HG02759 (cell line): ENCODE data around the gene CTDNEP1.
"Not testable (repeated sequence)": the region's sequence is repeated elsewhere in the genome, so short reads cannot be mapped to it uniquely, and the experiment has no call there.

ENCODE experiments used
- ATAC-seq: cut with Tn5 transposase; IDR thresholded peaks from one replicate; pipeline ENCODE4 v1.9.1; 2021; ENCODE audit warnings: mild to moderate bottlenecking, moderate library complexity; ENCODE audit not compliant: unreplicated experiment

CTDNEP1 gene

DNA sequence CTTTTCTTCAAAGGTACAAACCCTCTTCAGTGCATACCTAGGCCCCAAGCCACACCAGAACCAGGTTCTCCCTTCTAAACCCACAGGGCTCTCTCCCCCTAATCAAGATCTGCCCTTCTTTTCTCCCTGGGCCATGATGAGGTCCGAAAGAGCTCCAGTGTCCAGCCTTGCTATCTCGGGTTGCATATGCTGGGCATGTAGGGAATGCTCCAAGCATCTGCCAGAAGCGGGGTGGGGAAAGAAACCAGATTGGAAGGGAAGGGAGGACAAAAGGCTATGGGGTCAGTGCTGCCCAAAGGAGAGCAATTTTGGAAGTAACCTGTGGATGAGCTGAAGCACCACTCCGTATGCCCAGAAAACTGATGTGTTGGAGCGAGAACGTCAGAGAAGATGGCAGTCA is 2.3 kb downstream of the CTDNEP1 start:
- no peak for ATAC-seq

DNA sequence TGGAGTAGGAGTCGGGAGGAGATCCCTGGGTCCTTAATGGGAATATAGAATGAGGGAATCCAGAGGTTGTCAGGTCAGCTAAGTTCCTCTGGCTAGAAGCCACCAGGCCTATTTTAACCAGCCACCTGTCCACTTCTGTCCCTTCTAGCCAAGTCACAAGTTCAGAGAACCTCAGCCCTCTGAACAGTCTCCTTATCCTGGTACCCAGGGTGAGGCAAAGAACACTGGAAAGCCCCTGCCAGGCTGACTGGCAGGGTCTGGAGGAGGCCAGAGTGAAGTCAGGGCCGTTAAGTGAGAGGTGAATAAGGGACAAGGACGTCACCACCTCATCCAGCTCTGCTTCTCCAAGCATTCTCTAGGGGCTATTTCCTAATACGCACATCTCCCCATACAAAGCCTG is 2.7 kb downstream of the CTDNEP1 start:
- no peak for ATAC-seq

DNA sequence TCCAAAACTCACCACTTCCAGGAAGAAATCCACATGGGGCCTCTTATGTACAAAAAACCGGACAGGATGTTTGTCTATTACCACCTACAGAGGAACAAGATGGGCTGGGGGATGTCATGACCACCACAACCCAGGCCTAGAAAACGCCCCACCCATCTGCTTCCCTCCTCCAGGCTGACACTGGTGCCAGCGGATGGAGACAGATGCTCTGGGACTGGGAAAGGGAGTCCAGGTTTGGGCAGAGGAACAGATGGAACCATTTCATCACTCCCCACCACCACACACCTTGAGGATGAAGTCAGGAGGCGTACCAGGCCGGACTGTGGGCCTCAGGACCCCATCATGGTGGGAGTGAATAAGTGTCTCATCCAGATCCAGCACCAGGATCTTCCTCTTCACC is 4.8 kb downstream of the CTDNEP1 start:
- ATAC-seq = no peak

DNA sequence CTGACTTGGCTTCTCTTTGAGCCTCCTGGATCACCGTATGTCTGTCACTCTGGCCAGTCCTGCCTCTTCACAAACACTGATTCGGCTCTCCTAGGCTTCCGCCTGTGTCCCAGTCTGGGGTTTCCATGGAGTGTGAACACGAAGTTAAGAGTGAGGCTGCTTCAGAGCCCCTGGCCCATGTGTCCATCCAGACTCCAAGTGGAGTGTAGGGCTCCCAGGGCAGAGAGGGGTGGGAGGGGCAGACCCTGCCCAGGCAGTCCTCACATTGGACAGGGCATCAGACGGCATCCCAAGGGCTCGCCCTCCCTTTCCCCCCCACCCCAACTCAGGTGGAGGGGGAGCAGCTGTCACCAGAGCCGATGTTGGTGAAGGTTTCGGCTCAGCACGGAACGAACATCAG is 7.7 kb downstream of the CTDNEP1 start:
- ATAC-seq = not testable (repeated sequence)

DNA sequence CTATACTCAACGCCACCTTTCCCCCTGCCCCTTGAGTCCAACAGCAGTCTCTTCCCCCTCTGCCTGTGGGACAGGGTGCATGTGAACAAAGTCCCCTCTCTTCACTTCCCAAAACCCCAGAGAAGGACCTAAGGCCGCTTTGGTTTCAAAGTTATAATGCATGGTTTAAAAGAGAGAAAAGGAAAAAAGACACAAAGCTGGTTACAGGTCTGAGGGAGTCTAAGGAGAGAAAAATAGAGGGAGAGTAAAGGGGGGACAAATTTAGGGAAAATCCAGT is 8.1 kb downstream of the CTDNEP1 start:
- no peak for ATAC-seq

DNA sequence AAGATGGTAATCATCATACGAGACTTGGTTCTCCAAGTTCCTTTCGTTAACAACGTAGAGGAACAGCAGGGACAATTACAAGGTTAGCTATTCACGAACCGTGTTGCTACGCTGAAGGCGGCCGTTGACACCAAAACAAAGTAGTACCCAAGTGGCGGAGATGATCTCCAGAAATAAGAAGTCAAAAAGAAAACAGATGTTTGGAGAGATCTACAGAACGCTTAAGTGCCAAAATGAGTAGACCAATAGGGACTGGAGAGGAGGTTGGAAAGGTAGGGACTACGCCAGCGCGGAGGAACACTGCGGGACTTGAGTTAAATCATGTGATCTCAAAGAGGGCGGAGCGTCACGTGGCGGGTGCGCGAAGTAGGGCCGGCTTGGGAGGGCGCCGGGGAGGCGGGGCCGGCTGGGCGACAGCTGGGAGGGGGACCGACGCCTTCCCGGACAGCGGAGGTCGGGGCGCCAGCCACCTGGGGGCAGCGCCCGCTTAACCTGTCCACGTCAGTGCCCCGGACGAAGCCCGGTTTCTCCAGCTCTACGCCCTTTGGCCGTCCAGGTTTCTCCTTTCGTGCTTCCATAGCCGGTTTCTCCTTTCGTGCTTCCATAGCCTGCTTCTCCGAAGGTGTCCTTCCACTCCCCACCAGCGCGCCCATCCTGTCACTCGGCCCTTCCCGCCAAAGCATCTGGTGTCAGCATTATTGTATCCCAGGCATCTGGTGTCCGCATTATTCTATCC is 8.6 kb downstream of the CTDNEP1 start:
- peak; percentile 46 for ATAC-seq

DNA sequence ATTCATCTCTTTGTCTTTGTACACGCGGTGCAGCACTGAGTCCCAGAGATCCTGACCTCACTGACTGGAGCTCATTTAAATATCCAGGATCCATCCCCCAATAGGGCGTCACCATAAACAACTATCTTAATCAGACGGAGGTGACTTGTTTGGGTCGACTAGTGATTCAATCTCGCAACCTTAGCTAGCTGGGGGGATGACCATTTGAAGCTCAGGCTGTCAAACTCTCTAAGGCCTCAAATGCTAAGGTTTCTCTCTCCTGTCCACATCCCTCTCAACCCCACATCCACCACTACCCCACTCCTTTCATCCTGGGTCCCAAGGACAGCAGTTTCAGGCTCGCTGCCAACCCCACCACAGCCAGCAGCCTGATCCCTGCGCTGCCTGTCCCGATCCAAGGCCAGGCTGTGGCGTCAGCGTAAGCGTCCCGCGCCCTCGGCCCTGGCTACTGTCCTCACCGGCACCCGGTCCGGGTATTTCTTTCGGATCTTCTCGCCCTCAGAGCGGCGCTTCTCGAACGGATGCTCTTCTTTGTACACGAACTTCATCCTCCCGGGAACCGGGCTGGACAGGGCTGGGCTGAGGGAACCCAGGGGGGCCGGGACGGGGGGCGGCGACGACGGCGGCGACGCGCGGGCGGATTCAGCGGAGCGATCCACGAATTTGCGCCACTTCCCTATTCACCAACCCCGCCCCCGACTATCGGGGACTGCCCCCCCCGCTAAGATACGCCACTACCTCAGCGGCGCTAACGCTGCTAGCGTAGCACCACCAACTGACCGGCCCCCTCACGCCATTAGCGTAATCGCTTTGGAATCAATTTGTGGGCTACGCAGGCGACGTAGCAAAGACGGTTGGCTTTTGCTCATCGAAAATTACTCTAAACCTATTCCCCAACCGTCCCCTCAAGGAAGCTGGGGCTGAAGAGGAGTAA is 9.5 kb downstream of the CTDNEP1 start, which contains the start of gene GABARAP:
TSS of gene GABARAP (minus strand) at position 667 of the 934 bp plus-strand sequence. CDS start at position 548, 119 bp downstream.
- peak; percentile 35 for ATAC-seq

DNA sequence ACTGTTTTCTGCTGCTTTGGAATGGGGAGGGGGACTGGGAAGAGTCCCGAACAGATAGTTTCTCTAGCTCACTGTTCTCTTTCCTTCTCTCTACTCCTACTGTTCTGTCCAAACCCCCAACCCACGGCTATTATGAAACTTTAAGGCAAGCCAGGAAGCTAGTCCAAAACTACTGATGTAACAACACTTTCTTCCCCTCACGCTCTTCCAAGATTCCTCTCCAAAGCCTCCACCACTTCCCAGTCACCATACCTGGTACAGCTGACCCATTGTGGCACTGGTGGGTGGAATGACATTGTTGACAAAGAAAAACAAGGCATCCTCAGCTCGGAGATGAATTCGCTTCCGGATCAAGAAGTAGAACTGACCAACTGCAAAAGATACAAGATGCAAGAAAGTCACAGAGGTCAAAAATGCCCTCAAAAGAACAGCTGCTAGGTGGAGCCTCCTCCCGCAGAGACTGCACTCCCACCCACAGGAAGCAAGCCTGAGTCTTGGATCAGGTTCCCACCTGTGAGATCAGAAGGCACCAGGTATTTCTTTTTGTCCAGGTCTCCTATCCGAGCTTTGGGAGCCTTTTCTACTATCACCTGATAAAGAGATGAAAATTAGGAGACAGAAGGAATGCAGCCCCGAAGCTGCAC is 10.3 kb downstream of the CTDNEP1 start:
- ATAC-seq = no peak

DNA sequence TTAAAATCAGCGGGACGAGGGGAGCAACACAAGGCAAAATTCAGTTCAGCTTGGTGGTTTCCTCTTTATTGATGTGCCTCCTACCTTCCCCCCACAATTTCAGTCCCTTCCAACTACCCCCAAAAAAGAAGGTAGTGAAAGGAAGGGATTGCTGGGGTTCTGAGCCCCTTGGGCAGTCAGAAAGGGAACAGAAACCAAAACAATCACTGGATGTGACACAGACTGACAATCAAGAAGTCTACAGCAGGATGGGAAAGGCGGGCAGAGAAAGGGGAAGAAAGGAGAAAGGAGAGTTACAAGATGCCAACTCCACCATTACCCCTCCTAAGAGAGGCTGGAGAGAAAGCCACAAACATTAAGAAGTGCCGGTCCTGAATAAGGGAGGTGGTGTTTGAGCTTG is 11.2 kb downstream of the CTDNEP1 start:
- no peak for ATAC-seq

DNA sequence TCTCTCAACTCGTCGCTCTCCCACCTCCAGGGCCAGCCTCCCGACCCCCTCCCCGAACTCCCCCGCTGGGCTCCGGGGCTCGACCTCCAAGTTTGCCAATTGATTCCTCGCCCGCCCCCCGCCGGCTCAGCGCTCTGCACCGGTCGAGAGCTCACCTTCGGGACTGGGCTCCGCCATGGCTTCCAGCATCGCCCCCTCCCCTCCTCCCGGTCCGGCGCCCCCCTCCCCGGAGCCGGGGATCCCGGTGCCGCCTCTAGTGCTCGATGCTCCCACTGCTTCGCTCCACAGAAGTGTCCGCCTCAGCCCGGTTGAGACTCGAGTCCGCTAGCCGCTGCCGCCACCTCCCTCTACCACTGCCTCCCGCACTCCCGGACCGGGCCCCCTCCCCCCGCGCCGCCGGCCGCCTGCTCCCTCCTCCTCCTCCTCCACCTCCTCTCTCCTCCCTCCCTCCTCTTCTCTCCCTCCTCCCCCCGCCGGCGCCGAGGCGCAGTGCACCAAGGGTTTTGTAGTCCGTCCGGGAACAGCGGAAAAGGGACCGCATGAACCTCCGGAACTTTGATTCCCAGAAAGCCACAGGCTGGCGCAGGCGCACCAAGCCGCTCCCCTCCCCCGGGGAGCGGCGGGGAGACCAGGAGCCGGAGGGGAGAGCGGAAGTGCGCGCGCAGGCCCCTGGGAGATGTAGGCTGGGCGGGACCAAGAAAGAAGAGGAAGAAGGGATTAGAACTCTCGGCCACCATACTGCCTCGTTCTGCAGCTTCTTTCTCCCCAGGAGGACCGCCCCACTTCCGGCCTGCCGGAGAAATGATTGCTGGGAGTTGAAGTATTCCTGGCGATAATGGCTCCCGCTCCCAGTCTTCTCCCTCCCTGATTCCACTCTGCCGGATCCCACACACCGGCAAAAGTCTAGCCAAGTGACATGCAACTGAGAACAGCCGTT is 12.2 kb downstream of the CTDNEP1 start, which contains the start of gene PHF23:
TSS of gene PHF23 (minus strand) at position 367 of the 937 bp plus-strand sequence. CDS start at position 189, 178 bp downstream.
- peak; percentile 52 for ATAC-seq

DNA sequence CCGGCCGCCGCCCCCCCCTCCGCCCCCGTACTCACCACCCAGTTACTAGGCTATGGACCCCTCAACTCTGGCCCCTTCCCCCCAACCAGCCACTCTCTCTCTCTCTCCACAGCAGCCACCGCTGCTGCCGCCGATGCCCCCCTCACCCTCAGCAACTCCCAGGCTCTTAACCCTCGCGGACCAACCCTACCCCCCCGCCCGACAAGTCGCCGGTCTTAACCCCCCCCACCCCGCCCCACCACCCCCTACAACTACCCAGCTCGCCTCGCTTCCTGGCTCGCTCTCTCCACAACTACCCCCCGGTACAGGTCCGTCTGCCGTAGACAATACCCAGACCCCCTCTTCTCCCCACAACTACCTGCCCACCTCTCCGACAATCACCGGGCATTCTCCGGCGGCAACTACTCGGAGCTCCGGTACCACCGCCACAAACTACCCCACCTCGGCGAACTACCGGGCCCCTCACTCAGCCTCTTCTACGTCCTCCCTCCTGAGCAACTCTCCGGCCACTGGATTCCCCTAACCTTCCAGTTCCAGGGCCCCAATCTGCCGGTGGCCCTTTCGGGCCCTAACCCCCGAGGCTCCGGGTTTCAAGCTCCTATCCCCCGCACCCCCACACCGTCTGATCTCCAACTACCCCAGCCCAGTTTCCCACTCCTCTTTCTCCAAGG is 13.0 kb downstream of the CTDNEP1 start:
- ATAC-seq = no peak

DNA sequence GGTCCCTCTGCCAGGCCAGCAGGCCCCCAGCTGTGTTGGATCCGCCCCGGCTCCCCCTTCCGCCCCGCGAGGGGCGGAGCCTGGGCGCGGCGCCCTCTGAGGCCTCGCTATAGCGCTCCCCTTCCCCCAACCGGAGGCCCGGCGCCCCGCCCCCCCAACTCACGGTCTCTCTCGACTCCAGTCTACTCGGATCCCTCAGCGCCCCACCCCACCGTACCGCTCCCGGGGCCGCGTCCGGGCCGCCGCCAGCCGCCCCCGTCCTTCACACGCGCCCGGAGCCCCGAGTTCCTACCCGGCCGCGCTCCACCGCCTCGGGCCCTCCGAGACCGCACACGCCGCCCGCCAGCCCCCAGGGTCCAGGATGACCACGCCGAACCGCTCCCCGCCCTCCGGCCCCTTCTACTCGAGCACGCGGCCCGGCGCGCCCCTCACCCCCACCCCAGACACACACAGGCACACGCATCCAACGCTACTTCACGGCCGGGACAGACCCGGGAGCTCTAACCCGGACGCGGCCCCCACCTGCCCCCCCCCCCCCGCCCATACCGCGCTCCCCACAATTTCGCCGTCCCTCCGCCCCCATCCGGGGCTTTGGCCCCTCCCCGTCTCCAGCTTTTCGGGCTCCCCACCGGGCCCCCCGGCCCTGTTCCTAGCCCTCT is 13.6 kb downstream of the CTDNEP1 start:
- ATAC-seq = no peak

DNA sequence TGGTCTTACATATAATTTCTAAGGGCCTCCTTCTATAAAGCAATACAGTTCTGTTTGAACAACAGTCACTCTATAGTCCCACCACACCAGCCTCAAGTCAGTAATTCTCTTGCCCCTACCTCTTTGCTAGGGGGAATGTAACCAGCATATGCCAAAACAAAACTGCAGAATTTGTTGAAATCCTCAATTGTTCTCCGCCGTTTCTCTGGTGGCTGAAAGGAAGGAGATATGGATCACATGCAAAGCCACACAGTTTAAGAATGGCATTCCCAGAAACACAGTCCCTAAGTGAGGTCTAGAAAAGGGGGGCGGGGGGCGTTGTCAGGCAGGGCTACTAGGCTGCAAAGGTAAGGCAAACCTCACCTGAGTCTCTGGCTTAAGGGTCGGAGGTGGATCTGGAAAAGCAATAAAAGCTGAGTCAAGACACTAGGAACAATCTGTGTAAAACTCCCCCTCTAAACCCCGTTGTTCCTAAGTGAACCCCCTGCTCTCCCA is 14.2 kb downstream of the CTDNEP1 start:
- ATAC-seq = no peak

DNA sequence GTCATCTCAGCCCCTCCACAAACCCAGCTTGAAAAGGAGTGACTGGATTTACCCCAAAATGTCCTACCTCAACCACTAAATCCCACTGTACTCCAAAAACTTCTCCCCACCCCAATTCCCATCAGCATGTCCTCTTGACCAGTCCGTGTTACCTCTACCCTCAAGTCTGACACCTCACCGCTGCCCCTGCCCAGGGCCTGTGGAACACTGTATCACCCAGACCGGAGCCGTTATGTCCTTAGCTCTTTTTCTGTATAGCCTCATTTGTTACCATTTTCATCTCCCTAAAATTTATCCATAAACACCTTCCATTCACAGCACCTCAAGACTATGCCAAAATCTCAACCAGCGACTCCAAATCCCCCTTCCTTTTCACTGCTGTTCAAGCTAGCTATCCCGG is 14.7 kb downstream of the CTDNEP1 start:
- no peak for ATAC-seq

DNA sequence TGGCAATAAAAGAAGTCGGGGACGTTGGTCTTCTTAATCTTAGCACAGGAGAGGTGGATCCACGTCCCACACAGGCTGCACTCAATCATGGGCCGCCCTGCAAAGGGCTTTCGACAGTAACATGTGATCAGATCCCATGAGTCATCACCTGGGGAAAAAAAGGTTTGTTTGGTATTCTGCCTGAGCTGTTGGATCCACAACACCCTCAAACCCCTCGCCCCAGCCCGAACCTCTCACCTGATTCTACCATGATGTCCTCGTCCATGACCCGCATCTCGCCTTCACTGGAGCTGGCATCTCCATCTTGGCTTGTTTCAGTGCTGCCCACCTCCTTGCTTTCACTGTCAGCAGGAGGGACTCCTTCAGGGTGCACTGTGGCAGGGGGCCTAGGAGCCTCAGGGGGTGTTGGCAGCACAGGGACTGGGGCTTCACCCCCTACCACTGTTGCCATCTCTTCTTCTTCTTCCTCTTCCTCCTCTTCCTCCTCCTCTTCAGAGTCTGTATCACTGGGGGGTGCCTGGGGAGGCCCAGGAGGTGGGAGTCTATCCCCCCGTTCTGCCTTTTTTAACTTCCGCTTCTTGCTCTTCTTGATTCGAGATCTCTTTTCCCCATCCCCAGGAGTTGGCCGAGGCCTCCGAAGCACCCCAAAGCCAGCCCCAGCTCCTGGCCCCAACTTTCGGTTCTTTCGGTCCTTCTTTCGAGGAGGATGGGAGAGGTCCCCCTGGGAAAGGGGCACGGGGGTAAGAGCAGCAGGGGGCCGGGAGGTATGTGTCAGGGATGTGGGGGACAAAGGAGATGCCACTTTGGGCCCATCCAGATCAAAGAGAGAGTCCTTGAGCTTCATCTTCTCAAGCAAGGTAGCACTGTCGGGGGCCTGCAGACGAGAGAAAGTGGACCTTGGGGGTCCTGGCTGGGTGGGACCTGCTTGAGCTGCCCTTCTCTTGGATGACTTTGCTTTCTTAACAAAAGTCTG is 15.6 kb downstream of the CTDNEP1 start:
- ATAC-seq = no peak

DNA sequence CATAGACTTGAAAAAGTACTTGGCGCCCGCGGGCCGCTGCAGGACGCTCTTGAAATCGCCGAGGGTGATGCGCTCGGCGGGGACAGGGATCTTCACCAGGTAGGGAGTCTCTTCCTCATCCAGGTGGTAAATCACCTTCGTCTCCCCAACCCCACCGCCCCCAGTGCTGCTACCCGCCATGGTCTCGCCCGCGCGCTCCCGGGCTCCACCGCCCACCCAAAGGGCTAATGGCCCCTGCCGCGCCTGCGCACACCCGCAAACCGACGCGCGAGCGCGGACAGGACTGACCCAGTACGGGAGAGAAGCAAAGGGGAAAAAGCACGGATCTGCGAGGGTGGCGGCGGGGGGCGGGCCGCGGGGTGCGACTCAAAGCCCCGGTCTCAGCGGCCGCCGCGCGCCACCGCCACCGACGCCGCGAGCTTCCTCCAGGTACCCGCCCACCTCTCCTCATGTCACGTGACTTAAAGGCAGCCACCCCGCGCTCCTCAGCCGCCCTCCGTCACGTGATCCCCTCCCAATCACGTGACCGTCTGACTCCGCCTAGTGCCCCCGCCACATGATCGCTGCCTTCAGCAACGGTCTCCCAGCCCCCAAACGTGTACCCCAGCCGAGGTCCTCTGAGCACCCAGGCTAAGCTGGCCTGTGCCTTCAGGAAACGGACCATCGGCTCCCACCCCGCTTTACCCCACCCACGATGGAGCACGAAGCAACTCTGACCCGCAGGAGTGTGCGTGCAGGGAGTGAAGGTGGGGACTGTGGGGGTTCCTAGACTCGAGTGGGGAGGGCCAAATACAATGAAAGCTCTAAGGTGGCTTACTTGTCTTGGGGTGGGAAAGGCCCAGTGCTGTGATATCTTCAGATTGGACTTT is 17.2 kb downstream of the CTDNEP1 start, which contains the start of gene DVL2:
TSS of gene DVL2 (minus strand) at position 435 of the 869 bp plus-strand sequence. CDS start at position 180, 255 bp downstream.
- peak; percentile 65 for ATAC-seq

DNA sequence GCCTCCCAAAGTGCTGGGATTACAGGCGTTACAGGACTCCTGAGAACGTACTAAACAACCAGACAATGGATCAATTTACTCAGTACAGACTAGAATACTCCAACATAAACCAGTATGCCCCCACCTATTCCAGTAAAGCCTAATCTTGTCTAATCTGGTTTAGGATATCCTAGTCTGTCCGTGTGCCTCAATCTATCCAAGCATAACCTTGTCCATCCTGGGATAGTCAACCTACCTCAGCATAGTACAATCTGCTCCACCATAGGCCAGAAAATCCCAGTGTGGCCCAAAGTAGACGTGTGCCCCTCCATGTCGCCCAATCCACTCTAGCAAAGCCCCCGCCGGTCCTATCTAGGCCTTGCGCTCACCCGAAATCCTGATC is 17.8 kb downstream of the CTDNEP1 start:
- ATAC-seq = no peak
